Measurements from ENCODE around the gene DPP6.

Gene DPP6

GRCh38 chr7:154709840-154710520 lies 657.8 kb downstream of the DPP6 start:
- no peak for DNase-seq (ENCODE audit: low read depth)

GRCh38 chr7:154720016-154720415 lies 667.8 kb downstream of the DPP6 start:
- no peak for DNase-seq (ENCODE audit: low read depth)

GRCh38 chr7:154721086-154721485 lies 668.9 kb downstream of the DPP6 start:
- no peak for DNase-seq (ENCODE audit: low read depth)

- DNase-seq (ENCODE audit: low read depth) = no peak
Observed at GRCh38 chr7:154726368-154726767, 674.2 kb downstream of the DPP6 start.

- no peak for DNase-seq (ENCODE audit: low read depth)
Observed at GRCh38 chr7:154729056-154729455, 676.9 kb downstream of the DPP6 start.

- no peak for DNase-seq (ENCODE audit: low read depth)
Observed at GRCh38 chr7:154735766-154736165, 683.6 kb downstream of the DPP6 start.

GRCh38 chr7:154736389-154736788 lies 684.2 kb downstream of the DPP6 start:
- DNase-seq (ENCODE audit: low read depth) = no peak

GRCh38 chr7:154738216-154738615 lies 686.0 kb downstream of the DPP6 start:
- DNase-seq (ENCODE audit: low read depth) = no peak

- DNase-seq (ENCODE audit: low read depth) = no peak
Observed at GRCh38 chr7:154741131-154741530, 688.9 kb downstream of the DPP6 start.

- no peak for DNase-seq (ENCODE audit: low read depth)
Observed at GRCh38 chr7:154743206-154743605, 691.0 kb downstream of the DPP6 start.

- no peak for DNase-seq (ENCODE audit: low read depth)
Observed at GRCh38 chr7:154744256-154744860, 692.2 kb downstream of the DPP6 start.

- DNase-seq (ENCODE audit: low read depth) = no peak
Observed at GRCh38 chr7:154744861-154745258, 692.7 kb downstream of the DPP6 start.

GRCh38 chr7:154746571-154747360 lies 694.6 kb downstream of the DPP6 start:
- DNase-seq (ENCODE audit: low read depth) = no peak

- no peak for DNase-seq (ENCODE audit: low read depth)
Observed at GRCh38 chr7:154748089-154748786, 696.0 kb downstream of the DPP6 start.

GRCh38 chr7:154750353-154750801 lies 698.2 kb downstream of the DPP6 start:
- no peak for DNase-seq (ENCODE audit: low read depth)

GRCh38 chr7:154753226-154753625 lies 701.0 kb downstream of the DPP6 start:
- DNase-seq (ENCODE audit: low read depth) = no peak

GRCh38 chr7:154757756-154758155 lies 705.6 kb downstream of the DPP6 start:
- no peak for DNase-seq (ENCODE audit: low read depth)

- DNase-seq (ENCODE audit: low read depth) = no peak
Observed at GRCh38 chr7:154759989-154760388, 707.8 kb downstream of the DPP6 start.

- DNase-seq (ENCODE audit: low read depth) = no peak
Observed at GRCh38 chr7:154765118-154765517, 712.9 kb downstream of the DPP6 start.

- no peak for DNase-seq (ENCODE audit: low read depth)
Observed at GRCh38 chr7:154767142-154767541, 714.9 kb downstream of the DPP6 start.

- DNase-seq (ENCODE audit: low read depth) = no peak
Observed at GRCh38 chr7:154767821-154768415, 715.7 kb downstream of the DPP6 start.

- DNase-seq (ENCODE audit: low read depth) = no peak
Observed at GRCh38 chr7:154769001-154769400, 716.8 kb downstream of the DPP6 start.
